Measurements from ENCODE around the gene OGDH. TPM values are rescaled to one million over a fixed set of nuclear protein-coding genes. Genes with fewer than 3 reads are reported as not detected.

OGDH gene
- total and polyA plus RNA-seq, 2 of the 4 experiments (the other 2 are of a cell fraction): 47.4 to 56.5 TPM

DNA sequence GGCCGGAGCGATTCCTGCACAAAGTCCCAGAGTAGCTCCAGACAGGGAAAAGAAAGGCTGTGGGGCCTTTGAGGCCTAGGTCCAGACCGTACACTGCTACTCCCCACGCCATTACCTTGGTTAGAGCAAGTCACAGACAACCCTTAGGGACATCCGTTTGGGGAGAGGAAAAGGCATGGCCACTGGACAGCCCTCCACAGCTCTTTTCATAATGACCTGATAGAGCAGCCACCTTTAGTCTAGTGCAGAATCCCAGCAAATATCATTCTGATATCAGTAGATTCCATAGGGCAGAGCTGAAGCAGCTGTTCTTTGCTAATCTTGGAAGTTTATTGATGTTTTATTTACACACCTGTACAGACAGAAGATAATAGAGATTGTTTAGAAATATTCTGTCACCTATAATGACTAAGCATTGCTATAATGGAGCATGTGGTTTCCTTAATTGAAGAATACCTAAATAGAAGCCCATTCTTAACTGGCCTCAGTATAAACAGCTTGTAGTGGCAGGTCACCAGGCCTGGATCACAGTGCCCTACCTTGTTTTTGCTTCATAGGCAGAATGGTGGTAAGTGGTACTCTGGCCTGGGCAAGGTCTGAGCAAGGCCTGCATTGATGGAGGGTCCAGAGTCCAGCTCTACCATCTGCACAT is 27.9 kb downstream of the OGDH start (continued):
- no peak for TF ChIP-seq BHLHE40 (IDR thresholded peaks at IDR 0.05; ENCODE audit: low read depth, low read length)

DNA sequence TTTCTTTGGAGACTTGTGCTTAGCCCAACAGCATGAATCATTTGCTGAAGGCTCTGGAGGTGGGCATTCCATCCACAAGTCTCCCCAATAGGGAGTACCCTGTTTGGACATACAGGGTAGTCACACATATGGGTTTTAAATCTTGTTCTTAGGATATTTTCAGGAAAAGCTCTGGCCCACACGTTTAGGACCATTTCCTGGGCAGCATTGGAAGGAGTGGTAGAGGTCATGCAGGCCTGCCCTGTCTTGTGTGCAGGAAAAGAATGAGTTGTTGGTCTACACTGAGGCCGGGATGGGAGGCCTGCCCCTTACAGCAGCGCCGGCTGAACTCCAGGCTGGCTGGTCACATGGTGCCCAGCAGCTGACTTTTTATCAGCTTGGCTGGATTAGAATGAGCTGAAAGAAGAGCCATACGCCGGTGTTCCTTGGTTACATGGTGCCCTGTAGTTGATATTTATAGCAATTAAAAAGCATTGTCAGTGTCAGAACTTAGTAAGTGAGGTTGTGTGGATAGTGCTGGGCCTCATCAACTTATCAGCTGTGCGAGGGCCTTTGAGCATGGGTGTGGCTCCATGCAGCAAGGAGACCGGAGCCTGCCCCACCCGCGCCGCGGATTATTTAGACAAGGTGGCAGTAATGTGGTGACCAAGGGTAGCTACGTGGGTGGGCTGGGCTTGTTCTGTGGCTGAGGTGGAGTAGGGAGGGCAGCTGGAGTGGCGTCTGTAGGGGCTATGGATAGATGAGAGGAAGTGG is 28.6 kb downstream of the OGDH start:
- dilution Hi-C loops (cut with HindIII; ENCODE audit: low sequenced_read_pairs, unreplicated experiment): no loop called here
- Histone ChIP-seq H3K36me3 (ENCODE audit: control insufficient read depth, insufficient read depth, low read length) (peaks cover 1% of the 10 kb centered on the region; the same call in 1 of the 2 replicates), H2BK120ac (ENCODE audit: low read depth, low read length) (peak overlapping the region; percentile 15; the same call in 1 of the 2 replicates), H2AFZ (replicated peaks; ENCODE audit: low read length, poor library complexity) (no peak overlapping the region), H2AK5ac (ENCODE audit: low read depth, low read length) (peak overlapping the region; percentile 22; the same call in 1 of the 2 replicates), H3K14ac (replicated peaks; ENCODE audit: low read depth, low read length) (no peak overlapping the region; the same call in 1 of the 2 replicates), H2AK9ac (replicated peaks; ENCODE audit: low read depth, low read length, poor library complexity) (peak overlapping the region; percentile 25), H3K27me3 (ENCODE audit: control insufficient read depth, insufficient read depth, low read length) (no peaks in the 10 kb centered on the region), H3K23ac (ENCODE audit: low read depth, low read length) (no peak overlapping the region), H4K91ac (ENCODE audit: insufficient read depth, low read depth, low read length) (no peak overlapping the region), H3K4ac (ENCODE audit: low read depth, low read length) (no peak overlapping the region), H3K27ac (ENCODE audit: insufficient read depth, low read length) (no peak overlapping the region; the same call in 1 of the 2 replicates), H3K9me1 (ENCODE audit: insufficient read depth, low read length) (peaks cover 45% of the 10 kb centered on the region), H3K79me1 (ENCODE audit: low read depth in 1 of 2, low read length in 2 of 2) (peaks cover 17 to 77% of the 10 kb centered on the region in 2 experiments; a peak in 3 of 4 replicates), H2BK20ac (ENCODE audit: low read depth, low read length) (no peak overlapping the region), H2BK5ac (ENCODE audit: low read depth, low read length, poor library complexity, severe bottlenecking) (no peak overlapping the region), H3K9ac (ENCODE audit: low read depth, low read length) (no peak overlapping the region), H4K5ac (ENCODE audit: low read depth, low read length) (no peak overlapping the region; the same call in 1 of the 2 replicates), H3K56ac (ENCODE audit: extremely low read depth, insufficient read depth, low read length) (no peak overlapping the region), H3K18ac (ENCODE audit: low read depth, low read length) (no peak overlapping the region), H4K20me1 (ENCODE audit: insufficient read depth, low read length) (peaks cover 7% of the 10 kb centered on the region; the same call in 1 of the 2 replicates), H3K9me3 (ENCODE audit: control insufficient read depth, insufficient read depth, low read length) (no peaks in the 10 kb centered on the region), H3K4me2 (ENCODE audit: low read depth, low read length) (no peak overlapping the region), H4K8ac (ENCODE audit: low read depth in 2 of 2, low read length in 2 of 2) (0 out of 4 replicates have a peak overlapping the region, but pooled peaks of 1 of the 2 experiments have one; percentile 1), H3K4me3 (ENCODE audit: insufficient read depth, low read depth, low read length) (no peak overlapping the region), H3K4me1 (ENCODE audit: control insufficient read depth, insufficient read depth, low read length) (peaks cover 45% of the 10 kb centered on the region), H2BK15ac (ENCODE audit: low read depth, low read length) (peak overlapping the region; percentile 27; the same call in 1 of the 3 replicates)
- WGBS, 2 experiments (ENCODE audit: extremely low coverage in 2 of 2, insufficient read length in 1 of 2): 78% methylated on average over 5 of the region's 14 CpGs; no CpG with 5 or more reads in 1 of the 2 experiments
- ChIA-PET POLR2A (ENCODE audit: unreplicated experiment) (no interaction called here), CTCF (interaction anchor here (1.3 kb wide), 1 partner anchor 157 kb away, joined by 4 read pairs; no protein-coding TSS in a partner anchor)
- TF ChIP-seq MXI1 (IDR thresholded peaks at IDR 0.05; ENCODE audit: borderline replicate concordance, low read depth, low read length): no peak
- TF ChIP-seq, protein P1, sequence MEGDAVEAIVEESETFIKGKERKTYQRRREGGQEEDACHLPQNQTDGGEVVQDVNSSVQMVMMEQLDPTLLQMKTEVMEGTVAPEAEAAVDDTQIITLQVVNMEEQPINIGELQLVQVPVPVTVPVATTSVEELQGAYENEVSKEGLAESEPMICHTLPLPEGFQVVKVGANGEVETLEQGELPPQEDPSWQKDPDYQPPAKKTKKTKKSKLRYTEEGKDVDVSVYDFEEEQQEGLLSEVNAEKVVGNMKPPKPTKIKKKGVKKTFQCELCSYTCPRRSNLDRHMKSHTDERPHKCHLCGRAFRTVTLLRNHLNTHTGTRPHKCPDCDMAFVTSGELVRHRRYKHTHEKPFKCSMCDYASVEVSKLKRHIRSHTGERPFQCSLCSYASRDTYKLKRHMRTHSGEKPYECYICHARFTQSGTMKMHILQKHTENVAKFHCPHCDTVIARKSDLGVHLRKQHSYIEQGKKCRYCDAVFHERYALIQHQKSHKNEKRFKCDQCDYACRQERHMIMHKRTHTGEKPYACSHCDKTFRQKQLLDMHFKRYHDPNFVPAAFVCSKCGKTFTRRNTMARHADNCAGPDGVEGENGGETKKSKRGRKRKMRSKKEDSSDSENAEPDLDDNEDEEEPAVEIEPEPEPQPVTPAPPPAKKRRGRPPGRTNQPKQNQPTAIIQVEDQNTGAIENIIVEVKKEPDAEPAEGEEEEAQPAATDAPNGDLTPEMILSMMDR (conservative IDR thresholded peaks at IDR 0.05; ENCODE audit: low read depth, low read length): no peak
- TF ChIP-seq, protein P2, sequence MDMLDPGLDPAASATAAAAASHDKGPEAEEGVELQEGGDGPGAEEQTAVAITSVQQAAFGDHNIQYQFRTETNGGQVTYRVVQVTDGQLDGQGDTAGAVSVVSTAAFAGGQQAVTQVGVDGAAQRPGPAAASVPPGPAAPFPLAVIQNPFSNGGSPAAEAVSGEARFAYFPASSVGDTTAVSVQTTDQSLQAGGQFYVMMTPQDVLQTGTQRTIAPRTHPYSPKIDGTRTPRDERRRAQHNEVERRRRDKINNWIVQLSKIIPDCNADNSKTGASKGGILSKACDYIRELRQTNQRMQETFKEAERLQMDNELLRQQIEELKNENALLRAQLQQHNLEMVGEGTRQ (IDR thresholded peaks at IDR 0.05; ENCODE audit: low read depth, low read length): peak; percentile 40; the same call in 1 of the 2 replicates
- BruUV-seq (replicated peaks): no TSS peak
- DNase-seq (no peak), ATAC-seq (ENCODE audit: low read depth) (no peak)
- in situ Hi-C loops (cut with MboI; ENCODE audit: low sequenced_read_pairs): no loop called here
- intact Hi-C loops (cut with micrococcal nuclease): no loop called here

Measured in IMR-90 (cell line).